AG20443 (cell line): ENCODE results near the gene PSKH1.
A peak's percentile ranks its signal among the peaks of the same experiment; 100 is the strongest.
"Not testable (repeated sequence)": the region's sequence is repeated elsewhere in the genome, so short reads cannot be mapped to it uniquely, and the experiment has no call there.

Experiments
- DNase-seq: peaks from one replicate; pipeline ENCODE4 v3.0.0; 2012; ENCODE audit warnings: low spot score, mixed read lengths

PSKH1 gene

GRCh38 chr16:67888331-67888730, 4.7 kb upstream of the PSKH1 start:
- DNase-seq: no peak

DNA sequence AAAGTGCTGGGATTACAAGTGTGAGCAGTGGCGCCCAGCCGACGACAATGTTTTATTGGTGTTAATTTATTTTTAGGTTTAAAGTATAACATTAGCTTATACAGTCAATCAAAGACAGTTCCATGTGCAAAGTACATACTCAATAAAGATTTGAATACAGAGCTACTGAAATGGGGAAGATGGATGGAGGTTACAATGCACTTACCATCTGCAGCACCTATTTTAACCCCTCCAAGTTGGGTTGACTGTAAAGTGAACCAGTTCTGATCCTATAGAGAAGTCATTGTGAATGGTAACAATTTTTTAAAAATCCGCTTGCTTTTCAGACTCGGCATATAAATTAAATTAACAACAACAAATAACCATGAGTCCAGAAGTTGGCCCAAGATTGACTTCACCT, 679 bp upstream of the PSKH1 start:
- DNase-seq: no peak

GRCh38 chr16:67893743-67894399, 817 bp downstream of the PSKH1 start:
- DNase-seq: no peak

- DNase-seq: peak; percentile 43
Observed at GRCh38 chr16:67897231-67897630, 4.2 kb downstream of the PSKH1 start.

DNA sequence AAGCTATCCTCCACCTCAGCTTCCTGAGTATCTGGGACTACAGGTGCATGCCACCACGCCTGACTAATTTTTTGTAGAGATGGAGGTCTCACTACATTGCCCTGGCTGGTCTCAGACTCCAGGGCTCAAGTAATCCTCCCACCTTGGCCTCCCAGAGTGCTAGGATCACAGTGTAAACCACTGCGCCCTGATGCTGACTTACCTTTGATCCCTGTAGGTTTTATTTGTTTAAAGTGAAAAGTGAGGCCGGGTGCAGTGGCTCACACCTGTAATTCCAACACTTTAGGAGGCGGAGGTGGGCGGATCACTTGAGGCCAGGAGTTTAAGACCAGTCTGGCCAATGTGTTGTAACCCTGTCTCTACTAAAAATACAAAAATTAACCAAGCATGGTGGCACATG, 8.7 kb downstream of the PSKH1 start:
- no peak for DNase-seq

DNA sequence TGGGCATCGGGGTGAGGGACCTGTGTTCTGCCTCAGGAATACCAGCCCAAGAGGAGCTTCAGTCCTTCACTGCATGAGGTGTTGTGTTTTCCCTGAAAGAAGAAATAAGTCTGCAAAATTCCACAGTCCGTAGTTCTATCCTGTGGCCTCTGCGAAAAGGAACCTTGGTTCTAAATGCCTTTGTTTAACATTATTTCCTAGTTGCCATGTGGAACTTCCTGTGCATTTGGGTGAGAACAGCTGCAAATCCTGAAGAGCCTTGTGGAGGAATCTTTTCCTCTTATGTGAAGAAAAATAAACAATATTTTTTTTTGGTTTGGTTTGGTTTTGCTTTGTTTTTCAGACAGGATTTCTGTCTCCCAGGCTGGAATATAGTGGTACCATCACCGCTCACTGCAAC, 9.8 kb downstream of the PSKH1 start:
- no peak for DNase-seq

DNA sequence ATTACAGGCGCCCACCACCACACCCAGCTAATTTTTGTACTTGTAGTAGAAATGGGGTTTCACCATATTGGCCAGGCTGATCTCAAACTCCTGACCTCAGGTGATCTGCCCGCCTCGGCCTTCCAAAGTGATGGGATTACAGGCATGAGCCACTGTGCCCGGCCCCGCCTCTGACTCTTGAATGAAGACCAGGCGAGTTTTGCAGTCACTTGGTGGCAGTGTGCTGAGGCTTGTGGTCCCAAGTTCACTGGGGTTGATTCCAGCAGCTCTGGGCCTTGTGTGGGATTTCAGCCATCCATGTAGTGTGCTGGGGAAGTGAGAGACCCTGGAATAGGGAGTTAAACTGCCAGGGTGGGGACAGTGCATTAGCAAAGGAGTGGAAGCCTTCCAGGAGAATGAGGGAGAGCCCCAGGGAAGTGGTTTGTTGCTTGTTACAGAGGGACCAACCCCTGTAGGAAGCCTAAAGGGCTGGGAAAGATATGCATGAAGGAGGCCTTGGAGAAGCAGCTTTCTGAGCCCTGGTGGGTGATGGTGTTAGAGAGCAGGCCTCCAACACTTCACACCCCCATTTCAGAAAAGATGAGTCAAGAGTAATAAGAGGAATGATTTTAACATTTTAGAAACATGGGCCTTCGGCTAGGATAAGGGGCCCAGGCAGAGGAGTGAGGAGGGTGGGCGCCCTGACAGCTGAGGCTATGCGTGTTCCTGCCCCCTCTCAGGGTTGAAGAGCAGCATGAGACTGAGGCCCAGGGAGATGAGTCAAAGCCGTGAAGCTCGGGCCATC, 14.5 kb downstream of the PSKH1 start:
- no peak for DNase-seq

GRCh38 chr16:67909056-67909742, 16.1 kb downstream of the PSKH1 start:
- DNase-seq: no peak

DNA sequence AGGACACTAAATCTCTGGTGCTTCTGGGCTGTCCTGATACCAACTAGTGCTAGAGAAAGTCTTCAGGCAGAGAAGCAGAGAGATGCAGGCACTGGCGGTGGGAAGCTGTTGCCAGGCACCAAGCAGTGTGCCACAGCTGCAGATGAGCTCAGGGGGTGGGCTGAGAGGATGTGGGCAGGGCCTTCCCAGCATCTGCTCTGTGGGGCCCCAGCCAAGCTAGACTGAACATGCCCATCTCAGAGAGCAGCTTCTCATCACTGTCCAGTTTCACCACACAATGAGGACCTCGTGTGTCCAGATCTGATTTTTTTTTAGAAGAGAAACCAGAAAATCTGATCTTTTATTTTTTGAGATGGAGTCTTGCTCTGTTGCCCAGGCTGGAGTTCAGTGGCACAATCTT, 17.1 kb downstream of the PSKH1 start:
- peak; percentile 69 for DNase-seq

- DNase-seq: no peak
Observed at GRCh38 chr16:67914758-67915495, 21.9 kb downstream of the PSKH1 start.

DNA sequence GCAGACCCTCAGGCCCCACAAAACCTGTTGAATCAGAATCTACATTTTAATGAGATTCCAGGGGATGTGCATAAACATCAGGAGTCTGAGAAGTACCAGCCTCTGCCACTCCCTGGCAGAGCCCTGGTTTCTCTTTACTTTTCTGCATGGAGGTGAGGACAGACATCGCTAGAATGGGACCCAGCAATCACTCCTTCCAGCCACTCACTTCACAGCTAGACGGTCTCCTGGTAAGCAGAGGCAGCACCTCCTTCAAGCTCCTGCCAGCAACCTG, 22.4 kb downstream of the PSKH1 start:
- DNase-seq: not testable (repeated sequence)

GRCh38 chr16:67915831-67916723, 23.0 kb downstream of the PSKH1 start:
- no peak for DNase-seq

DNA sequence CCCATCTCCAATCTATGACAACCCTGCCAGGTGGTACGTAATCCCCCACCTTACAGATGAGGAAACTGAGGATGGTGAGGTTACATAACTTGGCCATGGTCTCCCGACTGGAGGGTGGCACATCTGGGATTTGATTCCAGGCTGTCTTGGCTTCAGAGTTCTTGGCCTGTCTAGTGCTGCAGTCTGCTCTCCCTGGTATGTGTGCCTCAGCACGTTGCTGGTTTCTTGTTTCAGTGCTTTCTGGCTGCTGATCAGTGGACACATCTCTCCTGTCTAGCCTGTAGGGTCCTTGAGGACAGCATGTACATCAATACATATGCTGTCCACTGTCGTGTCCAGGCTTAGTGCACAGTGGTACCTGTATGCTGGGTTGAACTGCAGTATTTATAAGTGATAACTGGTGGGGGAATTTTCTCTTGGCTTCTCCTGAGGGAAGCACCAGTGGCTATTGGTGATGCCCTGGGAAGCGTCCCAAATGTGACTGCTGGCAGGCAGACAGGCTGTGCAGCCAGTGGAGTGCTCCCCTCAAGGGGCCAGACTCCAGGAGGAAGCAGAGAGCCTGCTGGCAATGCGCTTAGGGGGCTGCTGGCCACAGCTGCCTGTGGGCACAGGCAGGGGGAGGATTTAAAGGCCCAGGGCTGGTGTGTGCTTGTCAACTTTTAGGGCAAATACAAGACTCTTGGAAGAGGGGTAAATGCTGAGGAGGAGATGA, 24.2 kb downstream of the PSKH1 start:
- DNase-seq: peak; percentile 55

- DNase-seq: peak; percentile 86
Observed at GRCh38 chr16:67917852-67918236, 24.8 kb downstream of the PSKH1 start.

DNA sequence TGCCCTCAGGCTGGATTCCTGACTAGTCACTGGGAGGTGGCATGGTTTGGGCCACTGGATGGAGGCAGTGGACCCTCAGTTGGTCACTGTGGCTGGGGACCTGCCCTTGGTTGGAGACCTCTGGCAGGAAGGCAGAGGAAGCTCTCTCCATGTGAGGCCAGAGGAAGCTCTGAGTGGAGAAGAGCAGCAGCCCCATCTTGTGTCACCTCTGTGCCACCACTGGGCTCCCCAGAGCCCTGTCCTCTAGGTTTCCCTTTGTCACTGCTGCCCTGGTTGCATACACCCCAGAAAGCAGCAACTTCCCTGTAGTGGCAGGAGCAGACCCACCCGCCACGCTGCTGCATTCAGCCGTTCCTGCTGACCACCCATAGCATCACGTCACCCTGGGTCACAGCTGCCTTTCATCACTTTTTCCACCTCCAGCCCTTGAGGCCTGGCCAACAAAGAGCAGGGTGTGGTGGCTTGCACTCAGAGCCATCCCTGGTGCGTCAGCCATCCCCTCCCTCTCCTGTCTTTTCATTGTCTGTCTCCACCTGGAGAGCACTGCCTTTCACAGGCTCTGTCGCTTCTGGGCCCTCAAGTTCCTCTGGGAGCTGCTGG, 26.7 kb downstream of the PSKH1 start:
- peak; percentile 52 for DNase-seq

DNA sequence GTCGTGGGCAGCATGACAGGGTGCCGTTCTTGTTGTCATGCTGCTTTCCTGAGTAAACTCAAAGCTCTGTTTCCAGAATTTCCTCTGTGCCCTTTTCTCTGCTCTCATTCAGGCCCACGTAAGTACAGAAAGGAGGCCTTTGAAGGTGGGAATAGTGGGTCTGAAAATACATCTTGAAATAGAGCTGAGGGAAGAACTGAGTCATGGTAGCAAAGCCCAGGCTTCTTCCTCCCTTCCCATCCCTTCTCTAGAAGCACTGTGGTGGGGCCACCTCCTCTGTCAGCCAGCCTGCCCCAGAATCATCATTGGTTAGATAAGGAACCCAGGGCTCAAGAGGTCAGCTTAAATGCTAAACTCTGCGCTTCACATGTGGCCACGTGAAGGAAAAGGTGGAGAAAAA, 29.2 kb downstream of the PSKH1 start:
- DNase-seq: no peak

DNA sequence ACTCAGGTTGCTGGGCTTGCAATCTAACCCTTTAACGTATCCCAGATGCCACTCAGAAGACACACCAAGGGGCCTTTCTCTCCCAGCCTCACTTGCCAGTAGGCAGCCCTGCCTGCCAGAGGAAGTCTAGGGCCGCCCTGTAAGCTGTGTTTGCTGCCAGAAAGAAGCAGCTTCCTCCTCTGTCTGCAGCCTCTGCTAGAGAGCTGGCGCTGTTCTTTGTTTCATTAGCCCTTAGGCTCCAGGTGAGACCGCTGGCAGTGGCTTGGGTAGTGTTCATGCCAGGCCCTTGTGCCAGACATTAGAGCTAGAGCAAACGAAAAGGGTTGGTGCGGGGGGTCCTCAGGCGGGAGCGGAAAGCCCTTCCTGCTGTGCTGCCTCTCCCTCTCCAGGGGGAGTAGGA, 29.7 kb downstream of the PSKH1 start:
- DNase-seq: no peak

DNA sequence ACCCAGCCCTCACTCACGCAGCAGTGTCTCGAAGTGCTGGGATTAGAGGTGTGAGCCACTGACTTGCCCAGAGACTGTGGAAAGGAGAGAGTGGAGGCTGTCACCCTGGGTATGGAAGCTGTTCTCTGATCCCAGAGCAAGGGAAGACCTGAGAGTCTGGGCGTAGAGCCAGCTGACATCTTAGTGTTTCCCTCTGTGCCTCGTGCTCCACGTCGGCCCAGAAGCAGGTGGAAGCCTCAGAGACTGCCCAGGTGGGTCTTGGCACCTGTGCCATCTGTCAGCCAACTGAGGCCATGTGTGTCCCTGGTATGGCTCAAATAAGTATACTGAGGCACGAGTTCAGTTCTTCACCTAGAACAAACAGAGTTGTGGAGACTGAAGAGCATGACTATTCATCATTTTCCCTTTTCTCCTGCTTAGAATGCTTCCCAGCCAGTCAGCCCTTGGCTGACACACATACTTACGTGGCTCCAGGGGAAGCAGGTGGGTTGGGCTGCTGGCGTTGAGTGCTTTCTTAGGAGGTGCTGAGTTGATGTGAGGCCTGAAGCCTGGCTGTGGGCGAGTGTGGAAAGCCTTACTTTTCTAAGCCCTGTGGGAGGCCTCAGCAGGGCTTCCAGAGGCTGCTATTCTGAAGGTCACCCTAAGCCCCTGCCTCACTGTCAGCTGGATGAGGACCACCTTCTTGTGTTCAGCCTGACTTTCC, 30.5 kb downstream of the PSKH1 start:
- DNase-seq: no peak

DNA sequence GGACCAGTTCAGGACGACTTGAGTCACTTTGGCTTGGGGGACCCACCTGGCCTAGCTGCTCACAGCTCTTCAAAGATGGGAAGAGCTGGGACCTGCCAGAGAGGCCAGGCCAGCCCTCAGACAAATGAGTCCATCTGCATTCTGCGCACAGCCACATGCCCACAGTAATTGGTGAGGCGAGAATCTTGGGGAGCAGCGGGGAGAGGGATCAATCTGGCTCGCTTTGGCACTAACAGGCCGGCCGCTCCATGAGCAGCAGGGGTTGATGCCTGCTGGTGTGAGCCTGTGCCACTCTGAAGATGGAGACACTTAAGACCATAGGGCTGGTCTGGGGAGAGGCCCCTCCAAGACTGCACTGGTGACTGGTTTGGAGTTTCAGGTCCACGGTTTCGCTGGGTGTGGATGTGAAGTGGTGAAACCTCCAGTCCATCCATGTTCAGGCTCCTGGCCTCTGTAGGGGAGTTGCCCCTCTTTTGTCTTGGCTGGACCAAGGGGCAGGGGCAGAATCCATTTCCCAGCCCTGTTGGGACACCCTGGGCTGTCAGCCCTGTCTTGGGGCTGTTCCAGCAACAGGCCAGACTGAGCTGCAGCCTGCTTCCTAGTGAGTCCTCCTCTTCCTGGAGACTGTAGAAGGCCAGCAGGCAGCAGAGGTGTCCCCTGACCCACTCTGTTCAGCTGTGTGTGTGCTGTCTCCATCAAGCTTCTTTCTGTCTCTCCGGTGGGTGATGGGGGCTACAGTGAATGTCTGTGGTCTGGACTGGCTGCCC, 31.3 kb downstream of the PSKH1 start:
- DNase-seq: no peak
